ENCODE data around the gene NUDT1. TPM values are rescaled to one million over a fixed set of nuclear protein-coding genes. Genes with fewer than 3 reads are reported as not detected.

Gene NUDT1
- total RNA-seq, 1 donor from 2014 or later: 8.0 TPM

DNA sequence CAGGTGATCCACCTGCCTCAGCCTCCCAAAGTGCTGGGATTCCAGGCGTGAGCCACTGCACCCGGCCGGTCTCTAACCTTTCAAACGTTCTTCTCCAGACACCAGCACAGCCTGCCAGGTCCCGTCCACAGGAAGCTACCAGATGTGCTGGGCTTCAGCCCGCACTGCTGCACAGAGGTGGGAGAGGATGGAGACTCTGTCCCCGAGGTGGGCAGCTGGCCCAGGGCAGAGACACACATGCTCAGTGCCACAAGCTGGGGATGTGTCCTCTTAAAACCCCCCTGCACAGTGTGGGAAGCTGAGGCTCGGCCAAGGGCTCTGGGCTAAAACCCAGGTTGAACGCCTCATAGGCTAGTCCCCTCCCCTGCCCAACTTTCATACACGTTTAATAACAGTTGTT, 9.4 kb downstream of the NUDT1 start:
- no peak for DNase-seq

DNA sequence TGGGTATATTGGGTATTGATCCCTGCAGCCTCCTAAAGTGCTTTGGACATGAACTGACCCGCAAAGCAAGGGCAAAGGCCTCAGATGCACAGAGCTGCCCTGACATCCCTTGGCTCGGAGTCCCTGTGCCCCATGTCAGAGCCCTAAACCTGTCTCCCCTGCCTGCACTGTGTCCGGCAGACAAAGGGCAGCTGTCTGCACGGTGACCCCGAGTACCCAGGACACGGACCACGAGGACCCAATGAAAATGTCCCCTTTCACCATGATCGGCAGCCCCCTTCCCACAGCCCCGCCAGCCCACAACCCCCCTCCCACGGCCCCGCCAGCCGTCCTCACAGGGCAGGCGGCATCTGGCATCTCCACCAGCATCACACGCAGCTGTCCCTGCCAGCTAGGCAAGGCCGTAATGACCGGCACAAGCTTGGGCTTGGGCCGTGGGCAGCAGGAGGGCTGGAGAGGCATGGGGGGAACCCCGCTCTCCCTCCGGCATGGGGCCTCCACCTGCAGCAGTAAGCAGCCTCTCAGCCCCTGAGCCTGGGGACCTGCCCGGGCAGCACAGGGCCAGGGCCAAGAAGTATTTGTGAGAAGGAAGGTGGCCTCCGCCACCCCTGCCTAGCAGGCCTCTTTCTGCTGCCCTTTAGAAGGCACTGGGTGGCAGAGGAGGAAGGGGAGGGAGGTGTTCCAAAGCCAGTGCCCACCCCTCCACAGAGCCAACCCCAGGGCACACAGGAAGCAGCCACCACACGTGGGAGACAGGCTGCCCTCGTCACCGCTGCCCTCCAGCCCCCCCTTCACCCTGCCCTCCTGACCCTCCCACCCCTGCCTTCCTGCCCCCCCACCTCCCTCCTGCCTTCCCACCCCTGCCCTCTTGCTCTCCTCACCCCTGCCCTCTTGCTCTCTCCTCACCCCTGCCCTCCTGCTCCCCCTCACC, 10.1 kb downstream of the NUDT1 start:
- DNase-seq: no peak

DNA sequence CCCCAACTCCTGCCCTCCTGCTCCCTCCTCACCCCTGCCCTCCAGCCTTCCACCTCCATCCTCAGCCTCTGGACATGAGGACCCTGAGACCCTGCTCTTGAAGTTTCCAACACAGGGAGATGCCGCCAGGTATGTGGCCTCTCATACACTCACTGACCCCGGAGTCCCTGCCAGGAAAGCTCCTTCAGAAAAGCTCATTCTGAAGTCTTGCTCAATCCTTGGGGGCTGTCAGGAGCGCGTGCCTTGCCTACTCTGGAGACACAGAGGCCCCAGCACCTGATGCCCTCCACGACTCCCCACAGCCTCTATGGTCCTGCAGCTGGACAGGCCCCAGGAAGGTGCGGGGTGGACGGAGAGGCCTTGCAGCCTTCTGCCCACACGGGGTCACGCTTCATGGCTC, 11.0 kb downstream of the NUDT1 start:
- no peak for DNase-seq

DNA sequence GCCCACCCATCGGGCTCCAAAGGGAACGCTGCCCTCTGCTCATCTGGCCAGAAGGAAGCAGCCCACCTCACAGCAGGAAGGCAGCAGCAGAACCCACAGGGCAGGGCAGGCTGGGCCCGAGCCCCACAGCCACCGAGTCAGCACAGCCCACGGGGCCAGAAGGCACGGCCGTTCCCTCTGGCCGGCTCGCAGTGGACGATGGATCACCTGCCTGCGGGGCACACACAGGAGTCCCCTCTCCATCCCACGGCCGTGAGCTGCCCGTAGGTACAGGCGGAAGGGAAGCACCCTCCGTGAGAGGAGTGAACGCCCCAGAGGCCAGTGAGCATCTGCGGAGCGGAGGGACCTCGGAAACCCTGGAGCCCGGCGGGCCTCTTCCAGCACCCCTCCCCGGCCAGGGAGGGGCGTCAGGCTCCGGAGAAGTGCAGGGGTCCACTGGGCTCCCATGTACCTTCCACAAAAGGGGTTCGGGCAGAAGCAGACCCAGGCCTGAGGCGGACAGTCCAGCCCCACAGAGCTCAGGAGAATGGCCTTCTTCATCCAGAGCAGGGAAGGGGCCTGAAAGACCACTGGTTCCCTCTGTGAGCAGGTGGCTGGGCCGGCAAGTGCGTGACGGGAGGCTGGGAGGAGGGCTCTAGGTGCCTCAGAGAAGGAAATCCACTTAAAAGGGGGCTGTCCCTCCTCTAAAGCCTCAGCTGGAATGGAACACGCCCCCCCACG, 11.7 kb downstream of the NUDT1 start:
- no peak for DNase-seq

DNA sequence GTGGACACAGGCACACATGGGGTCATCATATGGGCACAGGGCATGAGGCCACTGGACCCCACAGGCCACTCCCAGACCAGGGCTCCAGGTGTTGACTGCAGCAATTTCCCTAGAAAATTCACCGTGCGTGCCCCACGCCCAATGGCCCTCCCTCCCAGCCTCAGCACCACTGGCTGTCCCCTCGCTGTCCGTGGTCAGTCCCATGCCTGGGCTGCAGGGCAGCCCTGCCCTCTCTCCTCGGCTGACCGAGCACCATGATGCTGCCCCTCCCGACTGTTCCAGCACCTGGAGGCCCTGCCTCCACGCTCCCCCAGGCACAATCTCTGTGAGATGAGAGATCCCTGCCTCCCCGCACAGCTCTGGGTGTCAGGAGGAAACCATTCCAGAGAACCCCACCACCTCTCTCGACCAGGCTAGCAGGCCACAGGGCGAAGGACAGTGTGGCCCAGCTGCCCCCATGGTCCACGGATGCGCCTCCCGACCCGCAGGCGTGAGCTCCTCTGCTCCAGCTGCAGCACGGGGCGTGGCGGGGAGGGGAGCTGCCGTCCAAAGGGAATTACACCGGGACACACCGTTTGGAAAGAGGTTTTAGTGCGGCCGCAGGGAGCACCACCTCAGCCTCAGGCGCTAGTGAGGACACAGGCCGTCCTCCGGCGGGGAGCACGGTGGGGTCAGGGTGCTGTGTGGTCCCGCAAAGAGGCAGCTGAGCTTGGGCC, 12.6 kb downstream of the NUDT1 start:
- DNase-seq: no peak

DNA sequence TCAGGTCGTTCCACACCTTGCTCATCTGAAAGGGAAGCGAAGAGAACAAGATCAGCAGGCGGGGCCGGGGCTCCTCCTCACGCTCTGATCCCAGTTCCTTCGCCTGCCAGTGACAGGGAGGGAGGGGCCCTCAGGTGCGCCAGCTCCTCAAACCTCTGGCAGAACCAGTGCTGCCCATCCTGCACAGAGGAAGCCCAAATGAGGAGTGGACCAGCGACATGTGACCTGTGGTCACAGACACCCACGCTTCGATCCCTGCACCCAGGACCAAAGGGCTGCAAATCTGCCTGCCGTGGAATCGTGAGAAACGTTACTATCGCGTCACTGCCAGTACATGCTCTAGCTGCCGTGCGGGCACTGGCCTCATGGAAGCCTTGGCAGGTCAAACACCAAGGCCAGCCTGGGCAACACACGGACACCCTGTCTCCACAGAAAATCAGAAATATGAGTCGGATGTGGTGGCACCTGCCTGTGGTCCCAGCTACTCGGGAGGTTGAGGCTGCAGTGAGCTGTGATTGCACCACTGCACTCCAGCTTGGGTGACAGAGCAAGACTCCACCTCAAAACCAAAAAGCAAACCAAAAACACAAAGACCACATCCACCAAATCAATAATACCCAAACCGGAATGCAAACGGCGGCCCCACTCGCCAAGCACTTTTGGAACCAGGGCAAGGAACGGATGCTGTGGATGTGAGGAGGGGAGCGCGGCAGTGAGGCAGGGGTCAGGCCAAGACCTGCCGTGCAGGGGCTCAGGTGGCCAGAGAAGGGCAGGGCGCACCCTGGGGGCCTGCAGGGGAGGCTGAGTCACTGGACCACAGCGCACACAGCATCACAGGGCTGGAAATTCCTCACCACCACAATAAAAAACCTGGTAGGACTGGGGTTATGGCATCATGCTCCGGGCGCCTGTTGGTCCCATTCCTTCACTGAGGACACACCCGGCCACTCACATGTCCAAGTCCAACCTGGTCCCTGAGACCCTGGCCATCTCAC, 13.4 kb downstream of the NUDT1 start:
- no peak for DNase-seq

DNA sequence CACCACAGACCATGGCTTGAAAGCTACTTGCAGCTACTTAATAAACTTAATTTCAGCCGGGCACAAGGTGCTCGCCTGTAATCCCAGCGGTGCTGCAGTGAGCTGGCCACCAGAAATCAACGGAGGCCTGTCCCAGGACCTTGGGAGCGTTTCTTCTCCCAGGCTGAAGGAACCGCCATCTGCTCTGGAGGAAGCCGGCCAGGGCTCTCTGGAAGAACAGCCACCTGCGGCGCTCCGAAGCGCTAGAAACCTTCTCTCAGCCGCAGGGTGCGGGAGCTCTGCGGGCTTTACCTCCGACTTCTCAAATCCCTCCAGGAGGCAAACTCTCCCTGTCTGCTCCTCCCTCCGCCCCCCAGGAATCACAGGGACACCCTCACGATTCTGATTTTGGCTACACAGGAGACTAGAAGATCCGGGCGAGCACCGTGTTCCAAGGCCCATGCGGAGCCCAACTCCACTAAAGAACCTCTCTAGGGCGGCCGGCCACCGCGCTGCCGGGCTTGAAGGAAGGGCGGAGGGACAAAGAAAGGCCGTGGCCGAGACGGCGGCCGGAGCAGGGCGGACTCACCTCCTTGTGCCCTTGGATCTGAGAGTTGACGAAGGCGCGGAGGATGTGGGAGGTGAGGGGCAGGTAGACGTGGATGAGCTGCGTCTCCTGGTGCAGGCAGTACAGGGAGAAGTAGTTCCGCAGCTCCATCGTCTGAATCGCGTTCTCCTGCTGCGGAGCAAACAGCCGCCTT, 14.4 kb downstream of the NUDT1 start:
- DNase-seq: no peak

DNA sequence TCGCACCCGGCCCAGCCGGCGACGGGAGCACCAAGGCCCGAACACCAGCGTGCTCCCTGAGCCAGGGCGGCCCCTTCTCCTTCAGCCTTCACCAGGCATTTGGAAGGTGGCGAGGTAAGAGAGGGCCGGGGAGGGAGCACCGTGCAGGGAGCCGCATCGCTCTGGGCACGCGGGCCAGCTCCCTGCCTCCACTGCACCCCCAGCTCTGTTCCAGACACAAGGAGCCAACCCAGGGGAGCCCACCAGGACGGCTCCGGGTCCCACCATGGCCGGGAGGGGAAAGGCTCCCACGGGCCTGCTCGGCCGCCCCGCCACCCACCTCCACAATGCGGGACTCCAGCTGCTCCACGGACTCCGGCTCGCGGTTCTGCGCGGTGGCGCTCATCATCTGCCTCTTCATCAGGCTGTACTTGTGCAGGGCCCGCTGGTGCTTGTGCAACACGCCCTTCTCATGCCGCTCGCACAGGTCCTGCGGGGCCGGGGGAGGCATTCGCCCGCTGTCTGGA, 15.1 kb downstream of the NUDT1 start:
- DNase-seq: no peak

DNA sequence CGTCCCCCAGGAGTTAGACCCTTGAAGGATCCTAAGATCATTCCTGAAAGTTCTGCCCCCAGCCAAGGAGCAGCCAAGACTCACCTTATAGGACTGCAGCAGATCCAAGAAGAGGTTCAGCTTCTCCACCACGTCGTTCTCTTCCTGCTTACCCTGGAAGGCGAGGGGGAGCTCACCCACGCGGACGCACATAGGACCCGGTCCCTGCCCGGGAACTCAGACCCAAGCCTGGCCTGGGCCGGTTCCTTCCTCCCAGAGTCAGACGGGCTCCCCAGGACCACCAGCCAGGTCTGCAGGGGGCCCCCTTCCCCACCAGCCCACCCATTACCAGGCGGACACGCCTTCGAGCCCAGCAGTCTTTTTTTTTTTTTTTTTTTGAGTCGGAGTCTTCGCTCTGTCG, 15.6 kb downstream of the NUDT1 start:
- no peak for DNase-seq

DNA sequence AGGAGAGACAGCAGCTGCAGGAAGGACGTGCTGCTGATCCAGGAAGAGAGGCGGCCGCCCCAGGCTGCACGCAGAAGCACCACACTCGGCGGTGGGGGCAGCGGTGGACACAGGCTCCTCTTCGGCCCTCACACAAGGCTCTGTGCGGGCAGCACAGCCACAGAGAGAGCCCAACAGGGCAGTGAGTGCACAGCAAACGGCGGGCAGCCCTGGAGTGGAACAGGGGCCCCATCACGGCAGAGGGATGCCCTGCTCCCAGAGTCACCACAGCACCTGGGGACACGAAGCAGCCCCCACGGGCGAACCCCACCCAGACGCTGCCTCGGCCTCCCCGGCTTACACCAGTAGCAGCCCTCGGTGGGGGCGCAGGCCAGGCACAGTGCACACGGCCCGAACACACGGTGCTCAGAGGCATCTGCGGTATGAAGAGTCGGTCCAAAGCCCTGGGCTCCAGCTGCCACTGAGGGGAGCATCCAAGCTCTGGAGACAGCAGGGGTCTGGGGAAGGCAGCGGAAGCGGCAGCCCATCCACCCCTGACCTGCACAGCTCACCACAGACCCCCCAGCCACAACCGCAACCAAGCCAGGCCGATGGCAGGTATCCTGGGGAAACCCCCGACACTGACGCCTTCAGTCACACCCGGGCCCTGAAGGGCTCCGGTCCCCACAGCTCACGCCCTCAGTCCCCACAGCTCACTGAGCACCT, 16.8 kb downstream of the NUDT1 start:
- no peak for DNase-seq

DNA sequence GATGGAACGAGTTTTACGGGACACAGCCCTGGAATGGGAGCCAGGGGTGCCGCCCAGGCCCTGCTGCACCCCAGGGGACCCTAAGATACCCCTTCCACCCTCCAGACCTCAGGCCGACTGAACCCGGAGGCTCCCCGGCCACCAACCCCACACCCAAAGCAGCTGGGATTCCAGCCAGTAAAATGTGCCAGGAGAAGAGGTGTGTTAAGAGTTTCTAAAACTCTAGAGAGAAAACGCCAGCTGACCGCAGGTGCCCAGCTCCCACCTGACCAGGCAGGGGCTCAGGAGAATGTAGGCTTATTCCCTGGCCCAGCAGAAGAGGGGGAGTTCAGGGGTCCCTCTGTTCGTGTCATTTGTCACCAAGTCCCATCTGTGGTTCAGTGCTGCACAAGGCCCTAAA, 17.5 kb downstream of the NUDT1 start:
- no peak for DNase-seq

DNA sequence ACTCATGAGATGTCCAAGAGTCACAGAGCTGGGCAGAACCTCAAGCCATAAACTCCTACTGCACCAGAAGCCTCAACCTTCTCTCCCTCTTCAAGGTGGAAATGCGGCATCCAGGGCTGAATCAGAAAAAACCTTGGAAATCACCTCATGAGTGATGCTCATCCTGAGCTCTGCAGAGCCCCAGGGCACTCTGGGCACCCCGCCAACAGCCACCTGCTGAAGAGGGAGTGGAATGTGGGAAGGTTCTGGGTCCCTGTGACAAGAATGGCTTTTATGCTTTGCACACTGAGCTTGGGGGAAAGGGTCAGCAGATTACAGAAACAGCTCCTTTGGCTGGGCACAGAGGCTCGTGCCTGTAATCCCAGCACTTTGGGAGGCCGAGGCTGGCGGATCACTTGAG, 18.8 kb downstream of the NUDT1 start:
- peak; percentile 39 for DNase-seq

DNA sequence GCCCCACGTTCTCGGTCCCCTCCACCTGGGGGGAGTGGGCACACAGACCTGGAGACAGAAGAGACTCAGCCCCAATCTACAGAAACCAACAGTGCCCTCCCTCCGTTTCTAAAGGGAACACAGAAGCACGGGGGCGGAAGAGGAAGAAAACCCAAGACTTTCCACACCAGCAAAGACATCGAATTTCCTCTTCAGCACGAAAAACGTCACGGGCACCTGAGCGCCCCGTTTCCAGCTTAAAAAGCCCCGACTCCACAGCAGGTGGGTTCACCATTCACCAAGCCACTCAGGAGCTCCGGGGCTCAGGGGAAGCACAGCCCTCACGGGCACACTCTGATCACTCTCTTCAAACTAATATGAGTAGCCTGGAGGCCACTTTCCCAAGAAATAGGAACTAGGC, 19.6 kb downstream of the NUDT1 start:
- DNase-seq: no peak

DNA sequence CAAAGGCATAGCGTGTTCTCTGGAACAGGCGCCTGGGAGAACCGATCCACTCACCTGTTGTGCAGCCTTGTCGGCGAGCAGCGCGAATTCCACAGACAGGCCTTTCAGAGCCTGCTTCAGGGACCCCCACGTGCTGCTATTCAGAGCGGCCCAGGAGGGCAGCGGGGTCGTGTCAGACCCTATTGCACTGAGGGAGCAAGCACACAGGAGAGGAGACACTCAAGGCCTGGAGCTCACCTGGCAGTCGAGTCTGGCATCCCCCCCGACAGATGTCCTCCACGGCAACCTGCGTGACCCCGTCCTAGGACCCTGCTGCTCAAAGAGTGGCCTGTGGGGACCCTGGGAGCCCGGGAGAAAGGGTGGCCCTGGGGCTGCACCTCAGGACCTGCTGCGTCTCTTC, 21.1 kb downstream of the NUDT1 start:
- DNase-seq: no peak

DNA sequence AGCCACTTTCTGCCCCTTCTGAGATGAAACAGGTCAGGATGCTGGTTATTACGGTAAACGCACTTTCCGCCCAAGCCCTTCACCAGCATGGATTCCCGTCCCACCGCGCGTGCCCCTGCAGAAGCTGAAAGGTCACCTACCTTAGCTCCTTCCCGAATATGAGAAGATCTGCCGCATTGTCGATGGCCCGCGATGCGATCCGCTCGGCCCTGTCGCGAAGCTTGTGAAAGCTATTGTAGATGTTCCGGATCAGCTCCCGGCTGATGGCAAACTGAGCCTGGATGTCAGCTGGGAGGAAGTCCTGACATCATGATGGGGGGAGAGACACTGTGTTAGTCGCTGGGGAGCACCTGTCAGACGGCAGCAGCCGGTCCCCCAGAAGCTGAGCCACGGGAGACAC, 22.1 kb downstream of the NUDT1 start:
- DNase-seq: no peak

DNA sequence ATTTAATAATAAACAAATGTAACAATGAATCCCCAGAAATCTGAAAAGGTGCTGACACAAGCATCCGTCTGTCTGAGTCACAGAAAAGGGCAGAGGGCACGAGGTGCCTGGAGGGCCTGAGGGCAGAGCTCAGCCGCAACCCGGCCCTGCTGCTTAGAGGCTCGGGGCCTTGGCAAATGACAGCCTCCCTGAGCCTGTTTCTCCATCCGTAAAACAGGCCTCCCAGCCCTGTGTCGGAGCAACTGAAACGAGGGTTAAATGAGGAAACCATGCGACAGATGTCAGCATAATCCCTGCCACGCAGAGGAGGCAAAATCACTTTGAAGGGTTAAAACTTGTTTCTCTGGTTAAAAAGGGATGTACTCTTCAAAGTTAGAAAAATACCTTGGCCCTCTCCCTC, 24.9 kb downstream of the NUDT1 start:
- peak; percentile 53 for DNase-seq

DNA sequence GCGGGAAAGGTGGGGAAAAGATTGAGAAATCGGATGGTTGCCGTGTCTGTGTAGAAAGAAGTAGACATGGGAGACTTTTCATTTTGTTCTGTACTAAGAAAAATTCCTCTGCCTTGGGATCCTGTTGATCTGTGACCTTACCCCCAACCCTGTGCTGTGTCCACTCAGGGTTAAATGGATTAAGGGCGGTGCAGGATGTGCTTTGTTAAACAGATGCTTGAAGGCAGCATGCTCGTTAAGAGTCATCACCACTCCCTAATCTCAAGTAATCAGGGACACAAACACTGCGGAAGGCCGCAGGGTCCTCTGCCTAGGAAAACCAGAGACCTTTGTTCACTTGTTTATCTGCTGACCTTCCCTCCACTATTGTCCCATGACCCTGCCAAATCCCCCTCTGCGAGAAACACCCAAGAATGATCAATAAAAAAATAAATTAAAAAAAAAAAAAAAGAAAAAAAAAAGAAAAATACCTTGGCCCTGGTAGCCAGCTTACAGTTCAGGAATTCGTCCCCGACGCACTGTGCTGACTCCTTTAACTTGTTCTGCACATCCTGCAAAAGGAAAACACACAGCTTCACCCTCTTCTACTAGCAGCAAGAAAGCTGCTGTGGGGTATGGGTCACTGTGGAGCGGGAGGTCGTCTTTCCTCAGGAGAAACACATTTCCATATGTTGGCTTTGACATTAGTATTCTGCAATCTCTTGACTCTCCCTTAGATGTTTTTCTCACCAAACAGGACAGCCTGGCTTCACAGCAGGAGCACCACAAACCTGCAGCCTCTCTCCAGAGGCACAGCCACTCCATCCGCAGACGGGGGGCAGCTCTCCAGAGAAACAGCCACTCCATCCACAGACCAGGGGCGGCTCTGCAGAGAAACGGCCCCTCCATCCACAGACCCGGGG, 27.3 kb downstream of the NUDT1 start:
- DNase-seq: peak; percentile 40

DNA sequence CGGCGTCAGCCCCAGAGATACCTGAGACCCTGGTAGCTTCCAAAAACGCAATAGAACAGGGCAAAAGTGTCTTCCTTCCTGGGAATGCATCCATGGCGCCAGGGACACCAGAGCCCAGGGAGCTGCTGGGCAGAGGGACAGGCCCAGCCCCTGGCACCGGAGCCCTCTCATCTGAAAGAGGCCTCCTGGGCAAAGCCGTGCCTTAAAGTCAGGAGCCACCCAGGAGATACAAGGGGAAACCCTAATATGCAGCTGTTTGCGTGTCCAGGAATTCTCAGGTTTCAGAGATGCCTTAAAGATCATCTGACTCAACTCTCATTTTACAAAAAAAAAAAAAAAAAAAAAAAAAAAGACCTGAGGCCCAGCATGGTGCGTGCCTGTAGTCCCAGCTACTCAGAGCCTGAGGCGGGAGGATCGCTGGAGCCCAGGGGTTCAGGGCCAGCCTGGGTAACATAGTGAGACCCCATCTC, 28.0 kb downstream of the NUDT1 start:
- no peak for DNase-seq

DNA sequence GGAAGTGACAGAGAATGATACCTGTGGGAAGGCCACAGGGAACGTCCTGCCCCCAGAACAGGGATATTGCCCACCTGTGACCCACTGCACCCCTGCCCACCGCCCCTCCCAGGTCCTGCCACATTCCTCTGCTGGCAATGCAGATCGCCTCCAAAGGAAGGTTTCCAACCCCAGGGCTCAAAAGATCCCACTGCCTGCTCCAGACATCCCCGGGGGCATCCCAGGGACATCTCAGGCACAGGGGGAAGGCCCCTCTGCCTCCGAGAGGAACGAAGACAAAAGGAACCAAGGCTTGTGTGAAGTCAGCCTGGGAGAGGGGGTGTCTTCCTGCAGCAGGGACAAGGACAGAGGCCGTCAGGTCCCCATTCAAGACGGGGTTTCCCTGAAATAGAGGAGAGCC, 28.5 kb downstream of the NUDT1 start:
- no peak for DNase-seq

All from dermis blood vessel endothelial cell (primary cell).